ENCODE measurements around the gene TARM1.

TARM1 gene

GRCh38 chr19:54128796-54129616, 47.8 kb upstream of the TARM1 start:
- TF ChIP-seq POU6F1 (CRISPR knock-in tag; IDR thresholded peaks at IDR 0.05; ENCODE audit: borderline replicate concordance, low read depth) = no peak
- no peak for TF ChIP-seq TCF4 (CRISPR knock-in tag; IDR thresholded peaks at IDR 0.05; ENCODE audit: borderline replicate concordance)
- TF ChIP-seq ZNF565 (CRISPR knock-in tag; conservative IDR thresholded peaks at IDR 0.05; ENCODE audit: low read depth) = no peak
- TF ChIP-seq TOX (CRISPR knock-in tag; IDR thresholded peaks at IDR 0.05; ENCODE audit: borderline replicate concordance) = no peak
- no peak for TF ChIP-seq CSRNP3 (CRISPR knock-in tag; IDR thresholded peaks at IDR 0.05)
- no peak for TF ChIP-seq ZFP30 (CRISPR knock-in tag; IDR thresholded peaks at IDR 0.05)
- no peak for TF ChIP-seq BACH2 (CRISPR knock-in tag; IDR thresholded peaks at IDR 0.05; ENCODE audit: borderline replicate concordance)
- TF ChIP-seq CSDC2 (CRISPR knock-in tag; IDR thresholded peaks at IDR 0.05) = no peak
- TF ChIP-seq PATZ1 (CRISPR knock-in tag; IDR thresholded peaks at IDR 0.05; ENCODE audit: borderline replicate concordance) = no peak
- no peak for TF ChIP-seq ZNF70 (CRISPR knock-in tag; IDR thresholded peaks at IDR 0.05)
- no peak for TF ChIP-seq ISL1 (CRISPR knock-in tag; IDR thresholded peaks at IDR 0.05)
- TF ChIP-seq ZNF8 (CRISPR knock-in tag; IDR thresholded peaks at IDR 0.05) = no peak
- TF ChIP-seq ZFP3 (CRISPR knock-in tag; IDR thresholded peaks at IDR 0.05) = no peak
- TF ChIP-seq GLIS3 (CRISPR knock-in tag; IDR thresholded peaks at IDR 0.05) = no peak
- TF ChIP-seq SNAI2 (CRISPR knock-in tag; IDR thresholded peaks at IDR 0.05) = no peak
- no peak for TF ChIP-seq RARB (CRISPR knock-in tag; IDR thresholded peaks at IDR 0.05)
- TF ChIP-seq ZC3H10 (CRISPR knock-in tag; IDR thresholded peaks at IDR 0.05) = no peak
- no peak for TF ChIP-seq CREB5 (CRISPR knock-in tag; IDR thresholded peaks at IDR 0.05; ENCODE audit: low read depth)
- ATAC-seq = no peak

- TF ChIP-seq ZNF70 (CRISPR knock-in tag; IDR thresholded peaks at IDR 0.05) (no peak), PATZ1 (CRISPR knock-in tag; IDR thresholded peaks at IDR 0.05; ENCODE audit: borderline replicate concordance) (no peak), CSDC2 (CRISPR knock-in tag; IDR thresholded peaks at IDR 0.05) (no peak), ZC3H10 (CRISPR knock-in tag; IDR thresholded peaks at IDR 0.05) (no peak), ESRRG (CRISPR knock-in tag; IDR thresholded peaks at IDR 0.05) (no peak), SNAI2 (CRISPR knock-in tag; IDR thresholded peaks at IDR 0.05) (no peak), OSR1 (CRISPR knock-in tag; IDR thresholded peaks at IDR 0.05) (no peak), GLIS3 (CRISPR knock-in tag; IDR thresholded peaks at IDR 0.05) (no peak), TOX (CRISPR knock-in tag; IDR thresholded peaks at IDR 0.05; ENCODE audit: borderline replicate concordance) (no peak), ZFP3 (CRISPR knock-in tag; IDR thresholded peaks at IDR 0.05) (no peak), CSRNP3 (CRISPR knock-in tag; IDR thresholded peaks at IDR 0.05) (no peak), ZNF565 (CRISPR knock-in tag; conservative IDR thresholded peaks at IDR 0.05; ENCODE audit: low read depth) (no peak), ZFP30 (CRISPR knock-in tag; IDR thresholded peaks at IDR 0.05) (no peak), CREB5 (CRISPR knock-in tag; IDR thresholded peaks at IDR 0.05; ENCODE audit: low read depth) (no peak)
- no peak for ATAC-seq
These were observed 47.2 kb upstream of the TARM1 start for GRCh38 chr19:54128441-54128725.
